Hepatocyte (in vitro differentiated cells): Measurements from ENCODE around the gene KLHDC9.

ENCODE experiments used
- CTCF ChIP-seq: fragments of 200-600 bp; sonication (generic); IDR thresholded peaks from 2 replicates; pipeline ENCODE4 v1.5.1; 2016; ENCODE audit warnings: antibody characterized with exemption, mild to moderate bottlenecking; ENCODE audit not compliant: poor library complexity
- EZH2 ChIP-seq: fragments of 200-600 bp; sonication (generic); IDR thresholded peaks from 2 replicates; pipeline ENCODE4 v1.6.1; 2016; ENCODE audit warnings: antibody characterized with exemption, mild to moderate bottlenecking, borderline replicate concordance
- EZH2phosphoT487 ChIP-seq: fragments of 200-600 bp; sonication (generic); IDR thresholded peaks from one replicate; pipeline ENCODE4 v1.6.1; 2018; ENCODE audit warnings: antibody characterized with exemption, mild to moderate bottlenecking, low read depth, moderate library complexity; ENCODE audit not compliant: unreplicated experiment, severe bottlenecking

DNA sequence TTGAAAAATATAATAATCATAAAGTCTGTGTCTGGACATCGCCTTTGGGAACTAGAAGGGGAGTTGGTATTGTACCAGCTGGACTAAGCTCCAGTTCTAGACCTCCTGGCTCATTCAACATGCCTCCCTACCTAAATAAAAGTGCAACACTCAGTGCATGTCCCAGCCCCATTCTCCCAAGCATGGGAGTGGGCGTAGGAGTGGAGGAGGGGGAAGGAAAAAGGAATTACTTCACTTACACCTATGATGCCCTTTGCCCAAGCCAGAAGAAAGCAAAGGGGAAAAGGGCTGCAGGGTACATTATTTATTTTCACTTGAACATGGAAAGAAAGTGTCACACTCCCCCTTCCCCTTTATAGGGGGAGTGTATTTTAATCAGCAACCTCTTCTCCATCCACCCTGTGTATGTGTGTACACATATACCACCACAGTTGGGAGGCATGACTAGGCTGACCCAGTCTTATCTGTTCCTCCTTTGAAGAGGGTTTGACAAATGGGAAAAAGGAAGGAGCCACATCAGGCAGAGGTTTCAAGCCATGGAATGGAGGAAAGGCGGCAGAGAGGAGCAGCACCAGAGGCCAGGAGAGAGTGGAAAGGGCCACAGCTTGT, 23.0 kb downstream of the KLHDC9 start:
- no peak for TF ChIP-seq CTCF
- TF ChIP-seq EZH2: no peak
- TF ChIP-seq EZH2phosphoT487: no peak
